HG03039 (cell line): ENCODE results near the gene DGKQ.
"Not testable (repeated sequence)": the region's sequence is repeated elsewhere in the genome, so short reads cannot be mapped to it uniquely, and the experiment has no call there.

Experiments
- ATAC-seq: cut with Tn5 transposase; IDR thresholded peaks from one replicate; pipeline ENCODE4 v1.9.1; 2021; ENCODE audit warnings: mild to moderate bottlenecking, moderate library complexity; ENCODE audit not compliant: unreplicated experiment

Gene DGKQ

DNA sequence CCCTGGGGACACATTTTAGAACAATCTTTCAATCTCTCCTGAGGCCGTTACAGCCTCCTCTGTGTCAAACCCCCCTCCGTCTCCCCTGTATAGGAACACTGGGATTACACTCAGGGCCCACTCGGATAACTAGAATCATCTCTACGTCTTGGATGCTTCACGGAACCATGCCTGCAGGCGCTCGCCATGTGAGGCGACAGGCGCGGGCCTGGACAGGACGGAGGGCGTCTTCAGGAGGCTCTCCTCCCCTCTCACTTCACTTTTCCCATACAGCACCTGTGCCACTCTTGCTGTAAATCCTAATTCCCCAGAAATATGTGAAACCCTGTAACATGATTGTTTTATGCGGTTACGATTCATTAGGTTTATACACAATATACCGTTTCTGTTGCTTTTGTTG, 9.4 kb upstream of the DGKQ start:
- no peak for ATAC-seq

DNA sequence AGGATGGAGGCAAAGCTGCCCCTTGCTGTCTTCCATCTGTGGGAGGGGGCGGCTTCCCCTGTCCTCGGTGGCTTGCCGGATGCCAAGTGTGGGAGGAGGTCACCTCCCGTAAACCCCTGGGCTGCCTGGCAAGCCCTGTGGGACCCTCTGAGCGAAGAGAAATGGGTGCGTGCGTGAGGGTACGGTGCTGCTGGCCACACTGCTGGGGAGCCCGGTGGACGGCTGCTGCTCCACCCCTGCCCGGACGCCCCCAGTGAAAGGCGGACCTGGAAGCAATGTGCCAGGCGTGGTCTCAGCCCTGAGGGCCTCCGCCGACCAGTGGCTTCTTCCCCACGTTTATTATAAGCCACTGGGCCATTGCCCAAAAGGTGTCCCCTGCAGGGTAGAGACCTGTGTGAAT, 8.9 kb upstream of the DGKQ start:
- no peak for ATAC-seq

DNA sequence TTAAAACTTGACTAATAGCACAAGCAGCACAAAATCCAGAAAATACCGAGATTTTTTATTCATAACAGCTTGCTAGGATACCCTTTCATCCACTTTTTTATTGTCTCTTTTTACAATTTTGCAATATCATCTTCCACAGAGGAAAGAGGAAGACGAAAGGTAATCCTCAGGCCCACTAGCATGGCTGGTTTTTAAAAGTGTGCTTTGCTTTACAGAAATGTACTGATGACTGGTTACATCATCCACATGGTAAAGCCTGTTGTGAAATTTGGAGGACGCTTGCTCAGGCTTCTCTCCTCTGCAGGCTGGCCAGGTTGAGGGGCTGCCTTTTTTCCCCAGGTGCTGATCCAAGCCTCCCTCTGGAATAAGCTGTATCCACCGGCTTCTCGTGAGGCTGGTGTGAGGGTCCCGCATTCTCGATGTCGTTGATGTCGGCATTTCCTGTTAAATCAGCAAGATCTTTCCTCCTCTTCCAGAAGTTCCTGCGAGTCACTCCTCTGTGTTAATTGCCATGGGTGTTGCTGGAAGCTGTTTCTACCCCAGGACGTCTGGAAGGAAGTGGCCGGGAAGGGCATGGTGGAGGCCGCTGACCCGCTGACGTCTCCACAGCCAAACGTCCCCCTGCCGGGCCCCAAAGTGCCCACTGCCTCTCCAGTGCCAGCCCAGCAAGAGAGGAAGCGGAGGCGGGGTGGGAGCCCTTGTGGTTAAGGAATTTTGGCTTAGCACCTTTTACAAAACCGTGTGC, 5.8 kb upstream of the DGKQ start:
- ATAC-seq = no peak

DNA sequence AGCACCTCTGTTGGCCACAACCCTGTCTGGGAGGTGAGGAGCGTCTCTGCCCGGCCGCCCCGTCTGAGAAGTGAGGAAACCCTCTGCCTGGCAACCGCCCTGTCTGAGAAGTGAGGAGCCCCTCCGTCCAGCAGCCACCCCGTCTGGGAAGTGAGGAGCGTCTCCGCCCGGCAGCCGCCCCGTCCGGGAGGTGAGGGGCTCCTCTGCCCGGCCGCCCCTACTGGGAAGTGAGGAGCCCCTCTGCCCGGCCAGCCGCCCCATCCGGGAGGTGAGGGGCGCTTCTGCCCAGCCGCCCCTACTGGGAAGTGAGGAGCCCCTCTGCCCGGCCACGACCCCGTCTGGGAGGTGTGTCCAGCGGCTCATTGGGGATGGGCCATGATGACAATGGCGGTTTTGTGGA, 2.6 kb upstream of the DGKQ start:
- ATAC-seq = not testable (repeated sequence)

DNA sequence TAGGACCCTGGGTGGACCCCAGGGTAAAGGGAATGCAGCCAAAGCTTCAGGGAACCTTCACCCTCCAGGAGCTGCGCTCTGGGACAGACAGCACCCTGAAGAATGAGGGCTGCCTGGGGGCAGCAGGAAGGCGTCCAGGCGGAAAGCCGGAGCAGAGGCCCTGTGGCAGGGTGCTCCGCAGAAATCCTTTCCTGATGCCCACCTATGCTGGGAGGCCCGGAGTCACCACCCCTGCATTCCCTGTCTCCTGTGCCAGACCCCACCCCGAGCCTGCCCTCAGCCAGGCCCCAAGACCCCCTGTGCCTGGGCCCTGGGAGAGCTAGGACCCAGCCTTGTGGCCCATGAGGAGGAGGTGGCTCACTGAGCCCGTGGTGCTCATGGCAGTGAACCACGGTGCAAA, 1.3 kb upstream of the DGKQ start:
- no peak for ATAC-seq

DNA sequence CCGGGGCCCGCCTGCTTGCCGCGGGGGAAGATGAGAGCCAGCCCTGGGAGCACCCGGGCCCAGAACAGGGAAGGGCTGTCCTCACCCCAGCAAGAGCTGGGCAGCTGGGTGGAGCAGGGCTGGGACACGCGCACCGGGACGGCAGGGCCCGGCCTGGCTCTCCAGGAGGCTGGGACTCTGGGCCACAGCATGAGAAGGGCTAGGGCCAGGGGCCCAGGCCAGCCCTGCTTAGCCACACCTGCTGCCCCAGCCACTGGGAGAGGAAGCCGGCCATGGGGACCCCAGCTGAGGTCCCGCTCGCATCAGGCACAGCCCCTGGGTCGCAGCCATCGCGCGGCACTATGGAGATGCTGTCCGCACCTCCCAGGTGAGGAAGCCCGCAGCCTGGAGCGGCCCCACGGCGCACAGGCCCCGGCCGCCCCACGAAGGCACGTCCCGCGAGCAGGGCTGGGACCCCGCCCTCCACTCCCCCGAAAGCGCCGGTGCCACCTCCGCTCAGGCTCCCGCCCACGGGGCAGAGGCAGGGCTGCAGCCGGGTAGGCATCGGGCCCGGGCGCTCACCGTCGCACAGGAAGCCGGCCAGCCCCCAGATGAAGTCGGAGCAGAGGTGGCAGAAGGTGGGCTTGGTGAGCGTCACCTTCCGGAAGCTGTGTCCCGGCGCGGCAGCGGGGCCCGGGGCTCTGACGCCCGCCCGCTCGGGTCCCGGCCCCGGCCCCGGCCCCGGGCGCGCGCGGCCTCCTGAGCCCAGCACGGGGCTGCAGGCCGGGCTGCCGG, 531 bp downstream of the DGKQ start:
- ATAC-seq = peak; percentile 21

DNA sequence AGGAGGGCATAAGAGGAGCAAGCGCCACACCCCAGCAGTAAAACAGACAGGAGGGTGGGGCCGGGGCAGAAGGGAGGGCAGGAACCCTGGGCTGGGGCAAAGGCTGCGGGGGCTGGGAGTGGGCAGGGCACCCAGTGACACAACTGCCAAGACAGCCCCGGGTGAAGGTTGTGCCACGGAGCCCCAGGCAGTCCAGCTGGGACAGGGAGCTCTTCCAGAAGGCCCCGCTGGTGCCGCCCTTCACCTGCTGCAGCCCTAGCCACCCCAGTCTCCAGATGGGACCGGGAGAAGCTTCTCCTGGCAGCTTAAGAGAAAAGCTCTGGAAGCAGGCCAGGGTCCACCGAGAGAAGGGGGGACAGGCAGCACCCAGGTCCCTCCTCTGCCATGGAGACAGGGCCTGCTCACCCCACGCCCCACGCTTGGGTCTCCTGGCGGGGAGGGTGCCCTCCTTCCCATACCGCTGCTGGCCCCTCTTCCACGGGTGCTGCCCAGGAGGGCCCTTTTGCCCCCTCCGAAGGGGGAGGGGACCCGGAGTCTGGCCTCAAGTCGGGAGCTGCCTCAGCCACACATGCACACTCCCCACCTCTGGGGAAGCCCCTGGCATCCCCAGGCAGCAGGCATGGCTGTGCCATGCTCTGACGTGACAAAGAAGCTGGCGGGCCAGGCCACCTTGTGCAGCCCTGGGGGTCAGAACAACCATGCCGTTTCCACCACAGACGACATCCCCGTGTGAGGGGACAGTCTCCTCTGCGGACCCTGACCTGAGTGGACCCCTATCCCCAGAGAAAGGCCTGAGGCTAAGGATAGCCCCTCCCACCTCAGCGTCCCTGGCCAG, 1.5 kb downstream of the DGKQ start:
- ATAC-seq = no peak

DNA sequence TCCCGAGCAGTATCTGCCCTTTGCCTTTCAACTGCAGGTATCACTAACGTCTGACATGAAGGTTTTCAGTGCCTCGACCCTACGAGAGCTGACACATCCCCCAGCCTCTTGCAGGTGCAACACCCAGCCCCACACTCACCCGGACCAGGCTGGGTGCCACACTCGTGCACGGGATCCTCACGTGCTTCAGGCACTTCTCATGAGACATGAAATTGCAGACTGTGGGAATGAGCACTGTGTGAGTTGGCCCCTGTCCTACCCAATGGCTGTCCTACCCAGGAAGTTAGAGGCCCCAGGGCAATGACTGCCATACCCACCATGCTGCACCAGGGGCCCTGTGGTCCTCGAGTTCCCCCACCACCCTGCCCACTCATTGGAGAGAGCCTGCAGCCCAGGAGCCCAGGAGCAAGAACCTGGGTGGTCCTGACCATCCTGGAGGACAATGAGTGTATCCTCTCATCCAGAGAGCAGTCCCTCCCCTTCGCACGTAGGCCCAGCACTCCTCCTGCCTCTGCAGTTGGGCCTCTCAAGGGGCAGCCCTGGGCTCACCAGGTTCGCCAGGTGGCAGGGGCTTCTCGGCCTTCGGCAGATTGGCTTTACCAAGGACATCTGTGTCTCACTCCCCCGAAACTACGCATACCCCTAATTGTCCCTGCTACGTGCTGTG, 2.4 kb downstream of the DGKQ start:
- no peak for ATAC-seq

DNA sequence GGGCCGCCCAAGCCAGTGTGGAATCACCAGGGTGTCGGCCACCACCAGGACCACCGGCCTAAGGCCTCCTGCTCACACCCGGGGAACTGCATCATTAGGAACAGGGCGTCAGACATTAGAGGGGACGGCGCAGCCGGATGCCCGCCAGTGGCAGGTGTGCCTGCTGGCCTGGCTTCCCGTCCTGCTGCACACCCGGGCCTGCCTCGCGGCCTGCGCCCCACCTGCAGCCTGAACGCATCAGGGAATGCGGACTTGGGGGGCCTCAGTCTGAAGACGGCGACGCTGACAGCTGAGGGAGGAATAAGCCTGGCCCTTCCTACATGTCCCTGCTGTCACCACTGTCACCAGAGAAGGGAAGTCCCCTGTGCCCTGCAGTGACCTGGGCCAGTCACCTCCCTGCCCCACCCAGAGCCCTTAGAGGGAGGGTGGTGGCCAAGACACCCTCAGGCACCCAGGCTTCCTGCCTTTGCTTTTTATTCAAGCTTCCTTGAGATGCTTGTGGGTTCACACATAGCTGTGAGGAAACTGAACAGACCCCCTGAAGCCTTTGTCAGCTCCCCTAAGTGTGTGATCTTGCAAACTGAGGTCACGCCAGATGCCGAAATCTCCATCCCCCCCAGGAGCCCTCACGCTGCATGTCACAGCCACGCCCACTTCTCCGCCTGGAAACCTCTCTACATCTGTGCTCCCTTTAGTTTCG, 3.2 kb downstream of the DGKQ start:
- ATAC-seq = no peak

DNA sequence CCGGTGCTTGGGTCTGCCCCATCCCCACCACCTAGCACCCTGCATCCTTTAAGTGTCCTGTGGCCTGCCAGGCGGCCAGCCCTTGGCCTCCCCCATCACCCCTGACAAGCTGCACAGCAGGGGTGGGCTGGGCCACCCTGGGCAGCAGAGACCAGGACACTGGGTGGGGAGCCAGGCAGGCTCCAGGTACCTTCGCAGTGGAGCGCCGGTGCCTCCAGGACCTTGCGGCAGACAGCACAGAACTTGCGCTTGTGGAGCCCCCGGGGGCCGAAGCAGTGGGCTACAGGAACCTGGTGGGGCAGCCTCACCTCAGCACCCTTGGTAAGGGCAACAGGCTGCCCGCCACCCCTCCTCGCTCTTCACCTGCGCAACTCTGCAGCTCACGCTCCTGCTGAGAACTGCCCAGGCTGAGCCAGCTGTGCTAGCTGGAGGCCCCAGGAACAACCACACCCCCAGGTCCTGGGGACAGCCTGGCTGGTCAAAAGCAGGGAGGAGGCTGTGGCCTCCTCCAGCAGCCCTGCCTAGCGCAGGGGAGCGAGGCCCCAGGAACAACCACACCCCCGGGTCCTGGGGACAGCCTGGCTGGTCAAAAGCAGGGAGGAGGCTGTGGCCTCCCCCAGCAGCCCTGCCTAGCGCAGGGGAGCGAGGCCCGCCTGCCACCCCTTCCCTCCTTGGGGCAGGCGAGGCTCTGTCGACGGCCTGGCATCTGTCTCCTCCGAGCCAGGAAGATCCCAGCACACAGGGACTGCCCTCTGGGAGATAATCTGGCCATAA, 4.6 kb downstream of the DGKQ start:
- ATAC-seq = no peak

DNA sequence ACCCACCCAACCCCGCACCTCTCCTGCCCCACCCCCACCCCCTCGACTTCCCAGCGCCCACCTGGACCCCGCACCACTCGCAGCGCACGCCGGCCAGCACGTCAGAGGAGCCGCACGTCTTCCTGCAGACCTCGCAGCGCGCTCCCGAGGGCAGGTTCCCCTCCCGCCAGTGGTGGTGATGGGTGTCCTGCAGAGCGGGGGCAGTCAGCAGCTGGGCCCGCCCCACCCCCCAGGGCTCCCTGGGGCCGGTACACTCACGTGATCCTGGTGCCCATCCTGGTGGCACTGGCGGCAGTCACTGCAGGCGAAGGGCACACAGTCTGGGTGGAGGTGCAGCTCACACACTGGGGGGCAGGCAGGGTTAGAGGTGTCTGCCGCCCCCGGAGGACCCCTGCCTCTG, 5.1 kb downstream of the DGKQ start:
- no peak for ATAC-seq

DNA sequence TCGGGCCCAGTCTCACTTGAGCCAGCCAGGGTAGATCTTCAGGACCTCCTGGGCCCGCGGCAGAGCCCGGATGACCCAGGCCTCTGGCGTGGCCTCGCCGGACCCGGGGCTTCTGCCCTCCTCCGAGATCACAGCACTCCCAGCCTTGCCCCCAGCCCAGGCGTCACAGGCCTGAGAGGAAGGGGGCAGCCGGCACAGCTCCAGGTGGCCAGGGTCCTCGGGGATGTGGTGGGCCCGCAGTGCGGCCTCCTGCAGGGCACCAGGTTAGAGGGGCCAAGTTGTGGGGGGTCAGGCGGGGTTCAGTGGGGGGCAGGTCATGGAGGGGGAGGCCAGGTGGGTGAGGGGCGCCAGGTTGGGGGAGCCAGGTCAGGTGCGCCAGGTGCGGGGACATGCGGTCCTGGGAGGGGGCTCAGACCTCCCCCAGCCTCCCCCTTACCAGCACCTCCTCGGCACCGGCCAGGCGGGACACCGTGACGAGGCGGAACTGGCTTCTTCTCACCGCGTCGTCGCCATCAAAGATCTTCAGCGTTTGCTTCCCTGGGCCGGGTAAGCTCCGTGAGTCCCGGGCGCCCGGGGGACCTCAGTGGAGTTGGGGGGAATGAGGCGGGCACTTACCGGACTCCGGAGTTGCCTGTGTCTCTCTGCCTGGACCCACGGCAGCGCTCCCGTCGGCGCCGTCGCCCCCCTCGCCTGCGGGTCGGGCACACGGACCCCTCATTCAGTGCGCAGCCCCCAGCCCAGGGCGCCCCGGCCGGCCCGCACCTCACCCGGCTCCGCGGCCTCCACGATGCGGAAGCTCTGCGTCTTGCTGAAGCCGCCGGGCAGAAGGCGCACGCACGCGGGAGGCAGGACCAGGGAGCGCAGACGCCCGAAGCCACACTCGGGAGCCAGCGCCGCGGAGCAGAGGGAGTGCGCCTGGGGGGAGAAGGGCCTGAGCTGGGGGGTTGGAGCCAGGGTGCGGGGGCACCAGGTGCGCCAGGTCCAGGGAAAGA, 6.0 kb downstream of the DGKQ start:
- ATAC-seq = no peak

DNA sequence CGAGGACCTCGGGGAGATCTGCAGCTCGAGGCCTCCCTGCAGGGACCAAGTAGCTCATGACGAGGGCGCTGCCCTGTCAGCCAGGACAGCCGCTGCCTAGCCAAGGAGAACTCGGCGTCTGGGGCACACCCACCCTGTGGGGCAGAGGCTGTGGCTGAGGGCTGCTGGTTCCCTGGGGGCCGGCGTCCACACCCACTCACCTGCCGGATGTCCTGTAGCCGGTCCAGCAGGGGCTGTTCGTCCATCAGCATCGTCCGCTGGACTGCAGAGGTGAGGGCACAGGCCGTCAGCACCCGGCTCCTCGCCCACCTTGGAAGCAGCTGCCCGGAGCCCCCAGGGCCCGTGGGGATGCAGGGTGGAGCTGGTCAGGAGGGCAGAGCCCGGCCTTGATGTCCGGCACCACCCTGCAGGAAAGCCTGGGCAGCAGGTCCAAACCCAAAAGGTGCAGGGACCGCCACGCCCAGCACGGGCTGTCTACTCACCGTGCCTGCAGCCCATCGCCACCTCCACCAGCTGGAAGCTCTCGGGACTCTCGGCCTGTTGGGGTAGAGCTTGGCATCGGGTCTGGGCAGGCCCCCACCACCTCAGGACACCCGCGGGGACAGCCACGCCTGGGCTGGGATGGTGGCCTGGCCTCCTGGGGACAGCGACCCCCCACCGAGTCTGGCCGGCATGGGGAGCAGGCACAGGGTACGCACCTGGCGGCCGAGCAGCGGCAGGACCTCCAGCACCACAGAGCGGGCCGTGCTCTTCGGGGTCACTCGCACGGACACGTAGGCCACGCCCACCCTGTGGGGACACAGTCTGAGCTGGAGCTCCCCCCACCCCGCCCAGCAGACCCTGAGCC, 6.9 kb downstream of the DGKQ start:
- ATAC-seq = no peak

DNA sequence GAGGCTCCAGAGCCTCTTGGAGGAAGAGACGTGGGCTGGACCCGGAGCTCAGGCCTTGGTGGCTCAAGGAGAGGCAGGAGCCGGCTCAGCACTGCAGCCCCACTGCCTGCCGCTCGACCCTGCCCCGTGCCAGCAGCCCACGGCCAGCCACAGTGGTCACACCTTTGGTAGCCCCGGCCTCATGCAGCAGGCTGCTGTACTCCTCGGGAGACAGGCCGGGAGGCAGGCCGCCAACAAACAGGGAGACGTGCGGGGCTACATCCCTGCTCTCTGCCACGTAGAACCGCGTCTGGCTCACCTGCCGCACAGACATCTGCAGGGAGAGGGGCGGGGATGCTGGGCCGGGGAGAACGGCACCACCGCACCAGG, 7.6 kb downstream of the DGKQ start:
- ATAC-seq = no peak

DNA sequence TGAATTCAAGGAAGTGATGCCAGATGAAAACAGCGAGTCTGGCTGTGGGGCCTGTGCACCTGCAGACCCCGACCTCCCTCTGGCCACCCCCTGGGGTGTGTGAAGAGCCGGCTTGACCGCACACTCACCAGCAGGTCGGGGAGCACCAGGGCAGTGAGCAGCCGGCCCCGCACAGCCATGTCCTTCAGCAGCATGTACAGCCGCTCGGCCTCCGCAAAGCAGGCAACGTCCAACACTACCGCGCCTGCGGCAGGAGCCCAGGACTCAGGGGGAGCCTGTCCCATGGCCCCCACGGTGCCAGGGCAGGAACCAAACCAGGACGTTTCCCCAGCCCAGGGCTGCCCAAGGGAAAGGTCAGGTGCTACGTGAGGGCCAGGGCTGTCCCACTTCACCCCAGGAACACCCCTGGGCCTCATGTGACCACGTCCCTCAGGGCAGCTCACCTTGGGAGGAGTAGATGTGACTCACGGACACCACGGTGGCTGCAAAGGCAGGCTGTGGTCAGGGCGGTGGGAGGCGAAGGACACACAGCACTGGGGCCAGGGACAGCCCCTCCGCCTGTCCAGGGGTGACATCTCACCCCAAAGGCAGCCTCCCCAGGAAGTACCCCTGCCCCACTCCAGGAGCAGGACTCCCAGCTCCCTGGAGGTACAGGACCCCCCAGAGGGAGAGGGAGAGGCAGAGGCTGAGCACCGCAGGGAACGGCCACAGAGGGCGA, 8.2 kb downstream of the DGKQ start:
- ATAC-seq = no peak

DNA sequence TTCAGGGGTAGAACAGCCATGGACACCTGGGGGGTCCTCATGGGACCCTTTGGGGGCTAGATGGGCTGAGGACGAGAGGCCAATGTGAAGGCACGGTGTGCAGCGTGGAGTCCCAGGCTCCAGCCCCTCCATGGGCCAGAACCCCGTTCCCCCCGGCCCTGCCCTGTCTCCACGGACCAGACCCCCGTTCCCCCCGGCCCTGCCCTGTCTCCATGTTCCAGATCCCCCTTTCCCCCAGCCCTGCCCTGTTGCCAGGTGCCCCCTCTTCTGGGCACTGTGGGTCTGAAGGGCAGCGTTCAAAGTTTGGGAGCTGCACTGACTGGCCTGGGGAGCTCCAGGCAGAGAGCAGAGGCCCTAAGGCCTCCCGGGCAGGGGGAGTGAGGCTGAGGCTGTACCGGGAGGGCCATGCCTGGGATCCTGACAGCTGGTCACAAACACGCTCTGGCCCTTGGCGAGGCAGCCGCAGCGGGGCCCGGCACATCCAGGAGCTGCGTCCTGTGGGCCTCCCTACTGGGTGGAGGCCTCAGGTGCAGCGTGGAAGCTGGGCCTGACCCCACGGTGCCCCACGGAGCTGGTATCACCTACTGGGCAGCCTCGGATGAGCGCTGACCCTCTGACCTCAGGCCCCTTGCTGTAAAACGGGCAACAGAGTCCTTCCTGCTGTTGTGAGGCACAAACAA, 8.9 kb downstream of the DGKQ start:
- no peak for ATAC-seq
